MCF 10A (cell line): Measurements from ENCODE around the gene TMEM119. TPM values are rescaled to one million over a fixed set of nuclear protein-coding genes. Genes with fewer than 3 reads are reported as not detected.

ENCODE experiments used
- Bru-seq: library from RNA; stranded (reverse); fragments of 400-500 nt; gene quantifications from one replicate; lab custom pipeline; 2021; lab: Mats Ljungman, UMichigan
- BruChase-seq, 2 experiments: library from RNA; stranded (reverse); fragments of 400-500 nt; gene quantifications; one replicate each; lab custom pipeline; 2021; lab: Mats Ljungman, UMichigan
- BruUV-seq: library from RNA; stranded (reverse); fragments of 400-500 nt; replicated peaks from 2 replicates; lab custom pipeline; 2021; lab: Mats Ljungman, UMichigan
- CTCF ChIA-PET: fragments of 300-600 bp; sonication (Branson Sonifier 250); formaldehyde crosslinking; extraction: SDS; loops from one replicate; lab custom pipeline; 2021; ENCODE audit warnings: antibody characterized with exemption, inconsistent platforms; lab: Yijun Ruan, JAX
- POLR2A ChIA-PET: fragments of 300-600, 350-650 bp; sonication (Branson Sonifier 250); formaldehyde crosslinking; extraction: SDS; loops from one replicate; lab custom pipeline; 2020; ENCODE audit warnings: antibody characterized with exemption, inconsistent platforms; lab: Yijun Ruan, JAX
- DNase-seq: peaks from one replicate; pipeline ENCODE4 v3.0.0-alpha.2; 2018; ENCODE audit not compliant: unreplicated experiment
- H3K27ac Mint-ChIP-seq: one replicate; pipeline ENCODE4 v1.8.0; 2022; ENCODE audit warnings: mild to moderate bottlenecking, low read depth, mixed read lengths; ENCODE audit not compliant: unreplicated experiment
- H3K27me3 Mint-ChIP-seq: one replicate; pipeline ENCODE4 v1.8.0; 2022; ENCODE audit warnings: mixed read lengths; ENCODE audit not compliant: insufficient read depth, unreplicated experiment
- H3K36me3 Mint-ChIP-seq: one replicate; pipeline ENCODE4 v1.8.0; 2022; ENCODE audit warnings: mild to moderate bottlenecking, moderate library complexity, mixed read lengths; ENCODE audit not compliant: insufficient read depth, unreplicated experiment
- H3K4me1 Mint-ChIP-seq: one replicate; pipeline ENCODE4 v1.8.0; 2022; ENCODE audit warnings: mixed read lengths; ENCODE audit not compliant: insufficient read depth, unreplicated experiment
- H3K4me3 Mint-ChIP-seq: one replicate; pipeline ENCODE4 v1.8.0; 2022; ENCODE audit warnings: mild to moderate bottlenecking, moderate library complexity, mixed read lengths; ENCODE audit not compliant: unreplicated experiment
- H3K9me3 Mint-ChIP-seq: one replicate; pipeline ENCODE4 v1.8.0; 2022; ENCODE audit warnings: mixed read lengths; ENCODE audit not compliant: unreplicated experiment
- intact Hi-C: fragments of 100-400 bp; cut with micrococcal nuclease; formaldehyde crosslinking; loops from 2 replicates; pipeline ENCODE4 v1.14.1; 2022
- long read RNA-seq: library from polyadenylated mRNA; stranded (forward); transcript quantifications from one replicate; pipeline ENCODE4 v2.0.0, GENCODE V29; 2022
- total RNA-seq: library from RNA; stranded (reverse); gene quantifications from 2 replicates; pipeline ENCODE4 v1.2.3, GENCODE V29; 2022
- TF ChIP-seq, protein P1 (sequence below): fragments of 200-600 bp; IDR thresholded peaks from one replicate; pipeline ENCODE4 v1.8.0; 2022; ENCODE audit warnings: antibody characterized with exemption, mild to moderate bottlenecking; ENCODE audit not compliant: unreplicated experiment

Gene TMEM119, protein sequence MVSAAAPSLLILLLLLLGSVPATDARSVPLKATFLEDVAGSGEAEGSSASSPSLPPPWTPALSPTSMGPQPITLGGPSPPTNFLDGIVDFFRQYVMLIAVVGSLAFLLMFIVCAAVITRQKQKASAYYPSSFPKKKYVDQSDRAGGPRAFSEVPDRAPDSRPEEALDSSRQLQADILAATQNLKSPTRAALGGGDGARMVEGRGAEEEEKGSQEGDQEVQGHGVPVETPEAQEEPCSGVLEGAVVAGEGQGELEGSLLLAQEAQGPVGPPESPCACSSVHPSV
- total RNA-seq (not detected in 2 replicates), Bru-seq, nascent RNA (percentile 10 among the genes with signal in this experiment), BruChase-seq, experiment 1, labeled RNA remaining after a 6-hour chase (percentile 42 among the genes with signal in this experiment), BruChase-seq, experiment 2, labeled RNA remaining after a 2-hour chase (percentile 12 among the genes with signal in this experiment)
- long read RNA-seq, result 0 reads

- H3K9me3 Mint-ChIP-seq, result no peaks in the 10 kb centered on the region
- intact Hi-C loops, result no loop called here
- no peak within 1 kb of the TSS for H3K27ac Mint-ChIP-seq
- no peaks in the 10 kb centered on the region for H3K27me3 Mint-ChIP-seq
- DNase-seq, result no peak
- H3K4me3 Mint-ChIP-seq, result no peak within 1 kb of the TSS
- TF ChIP-seq, protein P1, sequence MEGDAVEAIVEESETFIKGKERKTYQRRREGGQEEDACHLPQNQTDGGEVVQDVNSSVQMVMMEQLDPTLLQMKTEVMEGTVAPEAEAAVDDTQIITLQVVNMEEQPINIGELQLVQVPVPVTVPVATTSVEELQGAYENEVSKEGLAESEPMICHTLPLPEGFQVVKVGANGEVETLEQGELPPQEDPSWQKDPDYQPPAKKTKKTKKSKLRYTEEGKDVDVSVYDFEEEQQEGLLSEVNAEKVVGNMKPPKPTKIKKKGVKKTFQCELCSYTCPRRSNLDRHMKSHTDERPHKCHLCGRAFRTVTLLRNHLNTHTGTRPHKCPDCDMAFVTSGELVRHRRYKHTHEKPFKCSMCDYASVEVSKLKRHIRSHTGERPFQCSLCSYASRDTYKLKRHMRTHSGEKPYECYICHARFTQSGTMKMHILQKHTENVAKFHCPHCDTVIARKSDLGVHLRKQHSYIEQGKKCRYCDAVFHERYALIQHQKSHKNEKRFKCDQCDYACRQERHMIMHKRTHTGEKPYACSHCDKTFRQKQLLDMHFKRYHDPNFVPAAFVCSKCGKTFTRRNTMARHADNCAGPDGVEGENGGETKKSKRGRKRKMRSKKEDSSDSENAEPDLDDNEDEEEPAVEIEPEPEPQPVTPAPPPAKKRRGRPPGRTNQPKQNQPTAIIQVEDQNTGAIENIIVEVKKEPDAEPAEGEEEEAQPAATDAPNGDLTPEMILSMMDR, result no peak
- H3K4me1 Mint-ChIP-seq, result no peaks in the 10 kb centered on the region
- ChIA-PET CTCF (no interaction called here), POLR2A (no interaction called here)
- no peaks in the 10 kb centered on the region for H3K36me3 Mint-ChIP-seq
- BruUV-seq, result no TSS peak
These were observed at the start of gene TMEM119 for GRCh38 chr12:108597559-108598471. TMEM119 (minus strand) TSS chr12:108598084; CDS start chr12:108592383, 5,701 bp downstream.

- TF ChIP-seq, protein P1, result no peak
- ChIA-PET POLR2A (interaction anchor here (0.6 to 1.4 kb wide), 6 partner anchors 15 to 202 kb away, joined by 3 read pairs; partner anchors contain the start of gene ISCU), CTCF (interaction anchor here (0.5 to 3.7 kb wide), 8 partner anchors 18 to 157 kb away, joined by 3 to 24 read pairs (median 4); no protein-coding TSS in a partner anchor)
- Mint-ChIP-seq H3K4me1 (peaks cover 10% of the 10 kb centered on the region), H3K36me3 (peaks cover 79% of the 10 kb centered on the region), H3K9me3 (no peaks in the 10 kb centered on the region), H3K4me3 (no peak overlapping the region), H3K27me3 (no peaks in the 10 kb centered on the region), H3K27ac (peak overlapping the region; percentile 66)
- intact Hi-C loops, result no loop called here
- TSS peak; percentile 28 for BruUV-seq
- no peak for DNase-seq
These were observed 49.0 kb upstream of the TMEM119 start for GRCh38 chr12:108646600-108647579.

- peak overlapping the region; percentile 66 for H3K27ac Mint-ChIP-seq
- H3K4me1 Mint-ChIP-seq, result peaks cover 20% of the 10 kb centered on the region
- no peaks in the 10 kb centered on the region for H3K9me3 Mint-ChIP-seq
- peaks cover 70% of the 10 kb centered on the region for H3K36me3 Mint-ChIP-seq
- intact Hi-C loops, result no loop called here
- no peaks in the 10 kb centered on the region for H3K27me3 Mint-ChIP-seq
- TF ChIP-seq, protein P1, result no peak
- H3K4me3 Mint-ChIP-seq, result no peak overlapping the region
- POLR2A ChIA-PET, result interaction anchor here (1.0 to 1.4 kb wide), 3 partner anchors 23 to 203 kb away, joined by 3 read pairs; partner anchors contain the start of gene ISCU
- no peak for DNase-seq
- no TSS peak for BruUV-seq
- CTCF ChIA-PET, result interaction anchor here (0.7 to 3.7 kb wide), 7 partner anchors 19 to 158 kb away, joined by 3 to 24 read pairs (median 4); no protein-coding TSS in a partner anchor
These were observed 48.1 kb upstream of the TMEM119 start for GRCh38 chr12:108645686-108646599.
